Measurements from ENCODE around the gene TSSK3. TPM values are rescaled to one million over a fixed set of nuclear protein-coding genes. Genes with fewer than 3 reads are reported as not detected.

TSSK3 gene
- total and polyA plus RNA-seq, 2 of the 8 experiments (the other 6 are each of a cell fraction or from before 2014, with no cell fraction given), result 1.2 TPM

DNA sequence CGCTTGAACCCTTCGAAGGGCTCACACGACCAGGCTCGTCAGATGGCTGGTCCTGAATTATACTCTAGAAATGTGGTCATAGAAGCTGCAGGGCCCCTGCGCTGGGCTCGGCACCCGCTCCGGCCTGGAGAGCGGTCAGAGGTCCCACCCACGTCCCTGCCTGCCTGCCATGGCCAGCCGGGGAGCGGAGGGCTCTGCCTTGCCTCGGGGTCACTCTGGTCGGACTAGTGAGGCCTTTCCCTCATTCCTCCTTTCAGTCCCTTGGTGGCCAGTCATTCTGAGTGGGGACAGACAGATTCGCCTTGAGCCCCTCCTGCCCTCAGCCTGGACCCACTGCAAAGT is 25.8 kb upstream of the TSSK3 start (continued):
- TF ChIP-seq, protein P1, sequence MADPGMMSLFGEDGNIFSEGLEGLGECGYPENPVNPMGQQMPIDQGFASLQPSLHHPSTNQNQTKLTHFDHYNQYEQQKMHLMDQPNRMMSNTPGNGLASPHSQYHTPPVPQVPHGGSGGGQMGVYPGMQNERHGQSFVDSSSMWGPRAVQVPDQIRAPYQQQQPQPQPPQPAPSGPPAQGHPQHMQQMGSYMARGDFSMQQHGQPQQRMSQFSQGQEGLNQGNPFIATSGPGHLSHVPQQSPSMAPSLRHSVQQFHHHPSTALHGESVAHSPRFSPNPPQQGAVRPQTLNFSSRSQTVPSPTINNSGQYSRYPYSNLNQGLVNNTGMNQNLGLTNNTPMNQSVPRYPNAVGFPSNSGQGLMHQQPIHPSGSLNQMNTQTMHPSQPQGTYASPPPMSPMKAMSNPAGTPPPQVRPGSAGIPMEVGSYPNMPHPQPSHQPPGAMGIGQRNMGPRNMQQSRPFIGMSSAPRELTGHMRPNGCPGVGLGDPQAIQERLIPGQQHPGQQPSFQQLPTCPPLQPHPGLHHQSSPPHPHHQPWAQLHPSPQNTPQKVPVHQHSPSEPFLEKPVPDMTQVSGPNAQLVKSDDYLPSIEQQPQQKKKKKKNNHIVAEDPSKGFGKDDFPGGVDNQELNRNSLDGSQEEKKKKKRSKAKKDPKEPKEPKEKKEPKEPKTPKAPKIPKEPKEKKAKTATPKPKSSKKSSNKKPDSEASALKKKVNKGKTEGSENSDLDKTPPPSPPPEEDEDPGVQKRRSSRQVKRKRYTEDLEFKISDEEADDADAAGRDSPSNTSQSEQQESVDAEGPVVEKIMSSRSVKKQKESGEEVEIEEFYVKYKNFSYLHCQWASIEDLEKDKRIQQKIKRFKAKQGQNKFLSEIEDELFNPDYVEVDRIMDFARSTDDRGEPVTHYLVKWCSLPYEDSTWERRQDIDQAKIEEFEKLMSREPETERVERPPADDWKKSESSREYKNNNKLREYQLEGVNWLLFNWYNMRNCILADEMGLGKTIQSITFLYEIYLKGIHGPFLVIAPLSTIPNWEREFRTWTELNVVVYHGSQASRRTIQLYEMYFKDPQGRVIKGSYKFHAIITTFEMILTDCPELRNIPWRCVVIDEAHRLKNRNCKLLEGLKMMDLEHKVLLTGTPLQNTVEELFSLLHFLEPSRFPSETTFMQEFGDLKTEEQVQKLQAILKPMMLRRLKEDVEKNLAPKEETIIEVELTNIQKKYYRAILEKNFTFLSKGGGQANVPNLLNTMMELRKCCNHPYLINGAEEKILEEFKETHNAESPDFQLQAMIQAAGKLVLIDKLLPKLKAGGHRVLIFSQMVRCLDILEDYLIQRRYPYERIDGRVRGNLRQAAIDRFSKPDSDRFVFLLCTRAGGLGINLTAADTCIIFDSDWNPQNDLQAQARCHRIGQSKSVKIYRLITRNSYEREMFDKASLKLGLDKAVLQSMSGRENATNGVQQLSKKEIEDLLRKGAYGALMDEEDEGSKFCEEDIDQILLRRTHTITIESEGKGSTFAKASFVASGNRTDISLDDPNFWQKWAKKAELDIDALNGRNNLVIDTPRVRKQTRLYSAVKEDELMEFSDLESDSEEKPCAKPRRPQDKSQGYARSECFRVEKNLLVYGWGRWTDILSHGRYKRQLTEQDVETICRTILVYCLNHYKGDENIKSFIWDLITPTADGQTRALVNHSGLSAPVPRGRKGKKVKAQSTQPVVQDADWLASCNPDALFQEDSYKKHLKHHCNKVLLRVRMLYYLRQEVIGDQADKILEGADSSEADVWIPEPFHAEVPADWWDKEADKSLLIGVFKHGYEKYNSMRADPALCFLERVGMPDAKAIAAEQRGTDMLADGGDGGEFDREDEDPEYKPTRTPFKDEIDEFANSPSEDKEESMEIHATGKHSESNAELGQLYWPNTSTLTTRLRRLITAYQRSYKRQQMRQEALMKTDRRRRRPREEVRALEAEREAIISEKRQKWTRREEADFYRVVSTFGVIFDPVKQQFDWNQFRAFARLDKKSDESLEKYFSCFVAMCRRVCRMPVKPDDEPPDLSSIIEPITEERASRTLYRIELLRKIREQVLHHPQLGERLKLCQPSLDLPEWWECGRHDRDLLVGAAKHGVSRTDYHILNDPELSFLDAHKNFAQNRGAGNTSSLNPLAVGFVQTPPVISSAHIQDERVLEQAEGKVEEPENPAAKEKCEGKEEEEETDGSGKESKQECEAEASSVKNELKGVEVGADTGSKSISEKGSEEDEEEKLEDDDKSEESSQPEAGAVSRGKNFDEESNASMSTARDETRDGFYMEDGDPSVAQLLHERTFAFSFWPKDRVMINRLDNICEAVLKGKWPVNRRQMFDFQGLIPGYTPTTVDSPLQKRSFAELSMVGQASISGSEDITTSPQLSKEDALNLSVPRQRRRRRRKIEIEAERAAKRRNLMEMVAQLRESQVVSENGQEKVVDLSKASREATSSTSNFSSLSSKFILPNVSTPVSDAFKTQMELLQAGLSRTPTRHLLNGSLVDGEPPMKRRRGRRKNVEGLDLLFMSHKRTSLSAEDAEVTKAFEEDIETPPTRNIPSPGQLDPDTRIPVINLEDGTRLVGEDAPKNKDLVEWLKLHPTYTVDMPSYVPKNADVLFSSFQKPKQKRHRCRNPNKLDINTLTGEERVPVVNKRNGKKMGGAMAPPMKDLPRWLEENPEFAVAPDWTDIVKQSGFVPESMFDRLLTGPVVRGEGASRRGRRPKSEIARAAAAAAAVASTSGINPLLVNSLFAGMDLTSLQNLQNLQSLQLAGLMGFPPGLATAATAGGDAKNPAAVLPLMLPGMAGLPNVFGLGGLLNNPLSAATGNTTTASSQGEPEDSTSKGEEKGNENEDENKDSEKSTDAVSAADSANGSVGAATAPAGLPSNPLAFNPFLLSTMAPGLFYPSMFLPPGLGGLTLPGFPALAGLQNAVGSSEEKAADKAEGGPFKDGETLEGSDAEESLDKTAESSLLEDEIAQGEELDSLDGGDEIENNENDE (IDR thresholded peaks at IDR 0.05; ENCODE audit: insufficient replicate concordance, low read length), result no peak
- TF ChIP-seq RFX5 (IDR thresholded peaks at IDR 0.05; ENCODE audit: borderline replicate concordance, low read depth, low read length) (no peak), CHD1 (IDR thresholded peaks at IDR 0.05; ENCODE audit: low read depth, low read length) (no peak), TCF12 (IDR thresholded peaks at IDR 0.05; ENCODE audit: low read depth, low read length) (no peak), NANOG (IDR thresholded peaks at IDR 0.05; ENCODE audit: insufficient read depth, low read depth, low read length, poor library complexity, severe bottlenecking) (no peak), CEBPB (IDR thresholded peaks at IDR 0.05; ENCODE audit: low read depth, low read length) (no peak), SP4 (IDR thresholded peaks at IDR 0.05; ENCODE audit: low read length) (no peak), CTBP2 (IDR thresholded peaks at IDR 0.05; ENCODE audit: borderline replicate concordance, insufficient read depth, insufficient read length, low read length) (no peak), FOSL1 (IDR thresholded peaks at IDR 0.05; ENCODE audit: insufficient read depth, low read depth, low read length) (no peak), RBBP5 (IDR thresholded peaks at IDR 0.05; ENCODE audit: borderline replicate concordance, low read depth, low read length) (no peak), JUN (IDR thresholded peaks at IDR 0.05; ENCODE audit: low read depth, low read length) (no peak)
- TF ChIP-seq, protein P2, sequence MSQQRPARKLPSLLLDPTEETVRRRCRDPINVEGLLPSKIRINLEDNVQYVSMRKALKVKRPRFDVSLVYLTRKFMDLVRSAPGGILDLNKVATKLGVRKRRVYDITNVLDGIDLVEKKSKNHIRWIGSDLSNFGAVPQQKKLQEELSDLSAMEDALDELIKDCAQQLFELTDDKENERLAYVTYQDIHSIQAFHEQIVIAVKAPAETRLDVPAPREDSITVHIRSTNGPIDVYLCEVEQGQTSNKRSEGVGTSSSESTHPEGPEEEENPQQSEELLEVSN (IDR thresholded peaks at IDR 0.05), result no peak

Data from H1 (cell line).